Measurements from ENCODE around the gene FERMT2.

FERMT2 gene

GRCh38 chr14:52950898-52951680 is at the start of gene FERMT2:
TSS of gene FERMT2 (minus strand) at chr14:52951050. CDS start at chr14:52950568, 482 bp downstream.
- peak; percentile 90 for DNase-seq (ENCODE audit: low read depth)

GRCh38 chr14:52998376-52999015 is 47.6 kb upstream of the FERMT2 start:
- DNase-seq (ENCODE audit: low read depth), result peak; percentile 90

GRCh38 chr14:52996493-52996892 is 45.6 kb upstream of the FERMT2 start:
- no peak for DNase-seq (ENCODE audit: low read depth)

GRCh38 chr14:52995998-52996397 is 45.1 kb upstream of the FERMT2 start:
- DNase-seq (ENCODE audit: low read depth), result no peak

GRCh38 chr14:52992236-52992870 is 41.5 kb upstream of the FERMT2 start:
- DNase-seq (ENCODE audit: low read depth), result no peak

- DNase-seq (ENCODE audit: low read depth), result no peak
These were observed 37.3 kb upstream of the FERMT2 start for GRCh38 chr14:52988139-52988538.

- peak; percentile 20 for DNase-seq (ENCODE audit: low read depth)
These were observed 36.7 kb upstream of the FERMT2 start for GRCh38 chr14:52987514-52987913.

GRCh38 chr14:52987042-52987441 is 36.2 kb upstream of the FERMT2 start:
- DNase-seq (ENCODE audit: low read depth), result no peak

- no peak for DNase-seq (ENCODE audit: low read depth)
These were observed 26.9 kb upstream of the FERMT2 start for GRCh38 chr14:52977798-52978197.

GRCh38 chr14:52974406-52974805 is 23.6 kb upstream of the FERMT2 start:
- DNase-seq (ENCODE audit: low read depth), result peak; percentile 65

- peak; percentile 58 for DNase-seq (ENCODE audit: low read depth)
These were observed 10.3 kb upstream of the FERMT2 start for GRCh38 chr14:52961060-52961639.

- no peak for DNase-seq (ENCODE audit: low read depth)
These were observed 9.8 kb upstream of the FERMT2 start for GRCh38 chr14:52960627-52961026.

GRCh38 chr14:52954346-52955214 is 3.7 kb upstream of the FERMT2 start:
- no peak for DNase-seq (ENCODE audit: low read depth)

GRCh38 chr14:52951681-52952554 is 1.1 kb upstream of the FERMT2 start:
- DNase-seq (ENCODE audit: low read depth), result peak; percentile 81

GRCh38 chr14:52950410-52950897 is 396 bp downstream of the FERMT2 start:
- DNase-seq (ENCODE audit: low read depth), result peak; percentile 32

GRCh38 chr14:52949711-52950409 is 990 bp downstream of the FERMT2 start:
- peak; percentile 51 for DNase-seq (ENCODE audit: low read depth)

GRCh38 chr14:52949249-52949648 is 1.6 kb downstream of the FERMT2 start:
- DNase-seq (ENCODE audit: low read depth), result no peak

- DNase-seq (ENCODE audit: low read depth), result no peak
These were observed 2.0 kb downstream of the FERMT2 start for GRCh38 chr14:52948836-52949235.

GRCh38 chr14:52948039-52948438 is 2.8 kb downstream of the FERMT2 start:
- no peak for DNase-seq (ENCODE audit: low read depth)

- no peak for DNase-seq (ENCODE audit: low read depth)
These were observed 6.6 kb downstream of the FERMT2 start for GRCh38 chr14:52944254-52944653.

All from fibroblast of gingiva (primary cell).